Astrocyte (in vitro differentiated cells and primary cell): Measurements from ENCODE around the gene PEAK3.

ENCODE experiments used
- CTCF ChIP-seq: IDR thresholded peaks from 2 replicates; pipeline ENCODE4 v1.5.1; 2011; ENCODE audit warnings: low read depth, mild to moderate bottlenecking, inconsistent platforms, low read length, moderate library complexity; ENCODE audit not compliant: insufficient read depth
- EZH2 ChIP-seq: IDR thresholded peaks from 2 replicates; pipeline ENCODE4 v1.6.1; 2012; ENCODE audit warnings: mild to moderate bottlenecking, low read length, inconsistent platforms; ENCODE audit not compliant: insufficient read depth

- TF ChIP-seq EZH2 = no peak
- TF ChIP-seq CTCF = no peak
Measured at GRCh38 chr19:2306971-2307370, 25.0 kb upstream of the PEAK3 start.
